DND-41 (cell line): ENCODE data around the gene FBLN1.

Experiments used
- ATAC-seq: fragments of 200-7000 bp; cut with Tn5 transposase; 3 replicates; pipeline ENCODE4 v1.9.1; 2021; ENCODE audit warnings: low read depth; ENCODE audit not compliant: insufficient read depth
- DNase-seq: peaks from one replicate; pipeline ENCODE4 v3.0.0-alpha.2; 2020
- H2AFZ ChIP-seq: 2 replicates; pipeline ENCODE4 v1.6.0; 2012; ENCODE audit warnings: low read depth, low read length
- H3K27ac ChIP-seq: 2 replicates; pipeline ENCODE4 v1.5.1; 2012; ENCODE audit warnings: low read length, inconsistent platforms
- H3K27me3 ChIP-seq: fragments of 200-600 bp; sonication (generic); 2 replicates; pipeline ENCODE4 v1.6.0; 2012; ENCODE audit warnings: low read length, mild to moderate bottlenecking, inconsistent platforms; ENCODE audit not compliant: insufficient read depth, poor library complexity
- H3K36me3 ChIP-seq: 2 replicates; pipeline ENCODE4 v1.5.1; 2012; ENCODE audit warnings: low read length, inconsistent platforms; ENCODE audit not compliant: insufficient read depth
- H3K4me1 ChIP-seq: 2 replicates; pipeline ENCODE4 v1.5.1; 2012; ENCODE audit warnings: mild to moderate bottlenecking, low read length; ENCODE audit not compliant: insufficient read depth
- H3K4me2 ChIP-seq: 2 replicates; pipeline ENCODE4 v1.6.0; 2012; ENCODE audit warnings: mild to moderate bottlenecking, moderate library complexity, low read length, inconsistent platforms; ENCODE audit not compliant: insufficient read depth
- H3K4me3 ChIP-seq, 2 experiments: fragments of 200-600 bp in 1 of 2; shearing (Covaris generic) in 1 of 2; 2 replicates each; pipeline ENCODE4 v1.5.1; 2012 to 2016; ENCODE audit warnings: inconsistent platforms in 2 of 2, low read length in 2 of 2, mild to moderate bottlenecking in 2 of 2, low read depth in 1 of 2, moderate library complexity in 1 of 2
- H3K79me2 ChIP-seq: 2 replicates; pipeline ENCODE4 v1.6.0; 2012; ENCODE audit warnings: low read length, inconsistent platforms; ENCODE audit not compliant: insufficient read depth
- H3K9ac ChIP-seq: 2 replicates; pipeline ENCODE4 v1.6.0; 2012; ENCODE audit warnings: low read depth, mild to moderate bottlenecking, inconsistent platforms, low read length, moderate library complexity
- H3K9me3 ChIP-seq: 2 replicates; pipeline ENCODE4 v1.5.1; 2012; ENCODE audit warnings: low read length, moderate library complexity, mild to moderate bottlenecking, inconsistent platforms; ENCODE audit not compliant: insufficient read depth, severe bottlenecking
- H4K20me1 ChIP-seq: 2 replicates; pipeline ENCODE4 v1.6.0; 2012; ENCODE audit warnings: low read length; ENCODE audit not compliant: insufficient read depth
- EZH2 ChIP-seq: IDR thresholded peaks from 3 replicates; pipeline ENCODE4 v1.6.1; 2012; ENCODE audit warnings: borderline replicate concordance, low read depth, mild to moderate bottlenecking, moderate library complexity, low read length, inconsistent platforms; ENCODE audit not compliant: severe bottlenecking
- TF ChIP-seq, protein P1 (sequence below): IDR thresholded peaks from 2 replicates; pipeline ENCODE4 v1.5.1; 2012; ENCODE audit warnings: borderline replicate concordance, low read length, moderate library complexity, mild to moderate bottlenecking; ENCODE audit not compliant: poor library complexity, severe bottlenecking; ENCODE audit errors: extremely low read depth

FBLN1 gene

GRCh38 chr22:45580726-45581381 is 78.2 kb downstream of the FBLN1 start:
- H4K20me1 ChIP-seq, result peaks cover 10% of the 10 kb centered on the region; the same call in 1 of the 2 replicates
- no peak for DNase-seq
- no peak for ATAC-seq
- TF ChIP-seq EZH2, result no peak
- TF ChIP-seq, protein P1, sequence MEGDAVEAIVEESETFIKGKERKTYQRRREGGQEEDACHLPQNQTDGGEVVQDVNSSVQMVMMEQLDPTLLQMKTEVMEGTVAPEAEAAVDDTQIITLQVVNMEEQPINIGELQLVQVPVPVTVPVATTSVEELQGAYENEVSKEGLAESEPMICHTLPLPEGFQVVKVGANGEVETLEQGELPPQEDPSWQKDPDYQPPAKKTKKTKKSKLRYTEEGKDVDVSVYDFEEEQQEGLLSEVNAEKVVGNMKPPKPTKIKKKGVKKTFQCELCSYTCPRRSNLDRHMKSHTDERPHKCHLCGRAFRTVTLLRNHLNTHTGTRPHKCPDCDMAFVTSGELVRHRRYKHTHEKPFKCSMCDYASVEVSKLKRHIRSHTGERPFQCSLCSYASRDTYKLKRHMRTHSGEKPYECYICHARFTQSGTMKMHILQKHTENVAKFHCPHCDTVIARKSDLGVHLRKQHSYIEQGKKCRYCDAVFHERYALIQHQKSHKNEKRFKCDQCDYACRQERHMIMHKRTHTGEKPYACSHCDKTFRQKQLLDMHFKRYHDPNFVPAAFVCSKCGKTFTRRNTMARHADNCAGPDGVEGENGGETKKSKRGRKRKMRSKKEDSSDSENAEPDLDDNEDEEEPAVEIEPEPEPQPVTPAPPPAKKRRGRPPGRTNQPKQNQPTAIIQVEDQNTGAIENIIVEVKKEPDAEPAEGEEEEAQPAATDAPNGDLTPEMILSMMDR, result no peak
- H3K4me3 ChIP-seq, result no peak overlapping the region
- H3K27ac ChIP-seq, result no peak overlapping the region
- H3K4me1 ChIP-seq, result peaks cover 2% of the 10 kb centered on the region; the same call in 1 of the 2 replicates
- no peak overlapping the region for H3K4me2 ChIP-seq
- no peak overlapping the region for H3K9ac ChIP-seq
- no peaks in the 10 kb centered on the region for H3K79me2 ChIP-seq
- no peaks in the 10 kb centered on the region for H3K36me3 ChIP-seq
- H3K9me3 ChIP-seq, result no peaks in the 10 kb centered on the region
- no peaks in the 10 kb centered on the region for H3K27me3 ChIP-seq
- no peak overlapping the region for H2AFZ ChIP-seq

GRCh38 chr22:45581549-45582080 is 78.9 kb downstream of the FBLN1 start:
- peaks cover 10% of the 10 kb centered on the region; the same call in 1 of the 2 replicates for H4K20me1 ChIP-seq
- no peak overlapping the region for H3K9ac ChIP-seq
- H3K4me1 ChIP-seq, result peaks cover 2% of the 10 kb centered on the region; the same call in 1 of the 2 replicates
- no peaks in the 10 kb centered on the region for H3K36me3 ChIP-seq
- H3K79me2 ChIP-seq, result no peaks in the 10 kb centered on the region
- H3K27ac ChIP-seq, result no peak overlapping the region
- DNase-seq (no peak), ATAC-seq (no peak)
- TF ChIP-seq, protein P1, result no peak
- no peak for TF ChIP-seq EZH2
- no peak overlapping the region for H2AFZ ChIP-seq
- H3K27me3 ChIP-seq, result no peaks in the 10 kb centered on the region
- H3K4me3 ChIP-seq, result no peak overlapping the region
- no peak overlapping the region for H3K4me2 ChIP-seq
- no peaks in the 10 kb centered on the region for H3K9me3 ChIP-seq

DNA sequence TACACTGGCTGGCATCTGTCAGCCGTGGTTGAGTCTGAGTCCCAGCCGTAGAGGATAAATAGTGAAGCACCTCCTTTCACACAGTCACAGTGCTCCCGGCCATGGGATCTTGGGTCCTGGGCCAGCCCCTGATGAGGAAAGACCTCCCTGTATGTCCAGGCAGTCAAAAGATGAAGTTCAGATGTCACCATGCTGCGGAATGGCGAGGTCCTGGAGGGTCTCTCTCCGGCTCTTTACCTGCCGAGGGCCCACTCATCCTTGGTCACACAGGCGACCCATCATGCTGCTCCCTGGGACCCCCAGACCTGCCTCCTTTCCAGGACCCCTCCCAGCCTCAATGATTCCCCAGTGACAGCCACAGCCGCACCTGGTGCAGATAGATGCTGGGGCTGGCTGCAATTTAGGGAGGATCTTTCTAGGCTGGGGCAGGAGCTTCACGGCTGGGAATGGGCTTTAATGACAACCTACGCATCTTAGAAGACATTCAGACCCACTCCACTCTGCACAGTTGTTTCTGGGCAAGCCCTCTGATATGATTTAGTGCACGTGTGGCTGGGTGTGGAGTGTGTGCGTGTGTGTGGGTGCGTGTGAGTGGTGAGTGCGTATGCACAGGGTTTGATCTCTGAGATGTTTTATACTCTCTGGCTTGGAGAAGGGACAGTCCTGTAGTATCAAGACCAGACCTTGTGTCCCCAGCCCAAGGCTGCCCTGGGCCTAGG is 79.7 kb downstream of the FBLN1 start:
- H4K20me1 ChIP-seq, result peaks cover 10% of the 10 kb centered on the region; the same call in 1 of the 2 replicates
- H3K4me2 ChIP-seq, result no peak overlapping the region
- no peak overlapping the region for H3K27ac ChIP-seq
- no peak overlapping the region for H2AFZ ChIP-seq
- no peaks in the 10 kb centered on the region for H3K36me3 ChIP-seq
- no peaks in the 10 kb centered on the region for H3K9me3 ChIP-seq
- peaks cover 2% of the 10 kb centered on the region; the same call in 1 of the 2 replicates for H3K4me1 ChIP-seq
- H3K4me3 ChIP-seq, result no peak overlapping the region
- DNase-seq (no peak), ATAC-seq (no peak)
- H3K79me2 ChIP-seq, result no peaks in the 10 kb centered on the region
- no peaks in the 10 kb centered on the region for H3K27me3 ChIP-seq
- TF ChIP-seq EZH2, result no peak
- TF ChIP-seq, protein P1, result no peak
- H3K9ac ChIP-seq, result no peak overlapping the region
